ENCODE results near the gene KCTD7.
A peak's percentile ranks its signal among the peaks of the same experiment; 100 is the strongest.
"Not testable (repeated sequence)": the region's sequence is repeated elsewhere in the genome, so short reads cannot be mapped to it uniquely, and the experiment has no call there.

The KCTD7 gene

DNA sequence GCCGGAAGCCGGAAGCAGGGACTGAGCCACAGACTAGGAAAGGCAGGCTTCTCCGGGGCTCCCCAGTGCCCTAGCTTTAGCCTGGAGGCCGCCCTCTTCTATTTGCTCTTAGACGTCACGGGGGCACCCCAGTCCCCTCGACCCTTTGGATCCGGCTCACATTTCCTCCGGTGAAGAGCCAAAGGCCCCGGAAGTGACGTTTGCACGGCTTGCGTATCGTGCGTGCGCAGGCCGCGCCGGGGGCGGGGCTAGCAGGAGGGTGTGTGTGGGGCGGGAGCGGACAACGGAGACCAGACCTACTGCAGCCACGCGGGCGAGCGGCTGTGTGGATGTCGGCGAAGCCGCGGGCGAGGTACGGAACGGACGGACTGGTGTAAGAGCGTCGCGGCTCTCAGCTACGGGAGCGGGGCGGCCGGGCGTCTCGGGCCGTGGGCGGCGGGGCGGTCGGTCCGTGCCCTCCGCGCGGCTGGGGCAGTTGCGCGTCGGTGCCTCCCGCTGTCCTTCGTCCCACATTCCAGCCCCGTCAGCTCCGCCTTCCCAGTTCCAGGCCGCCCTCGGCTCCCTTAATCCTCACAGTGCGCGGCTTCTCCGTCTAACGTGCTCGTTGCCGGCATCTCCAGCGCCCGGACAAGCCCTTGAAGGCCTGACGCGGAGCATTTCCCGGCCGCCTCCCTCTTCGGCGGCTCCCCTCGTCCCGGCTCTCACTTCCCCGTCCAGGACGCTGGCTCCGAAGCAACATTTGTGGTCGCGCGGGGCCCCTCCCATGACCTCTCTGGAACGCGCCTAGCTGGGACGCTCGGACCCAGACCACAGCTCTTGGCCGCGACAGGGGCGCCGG is 25.8 kb downstream of the KCTD7 start:
- DNase-seq (ENCODE audit: low read depth), result peak; percentile 97

DNA sequence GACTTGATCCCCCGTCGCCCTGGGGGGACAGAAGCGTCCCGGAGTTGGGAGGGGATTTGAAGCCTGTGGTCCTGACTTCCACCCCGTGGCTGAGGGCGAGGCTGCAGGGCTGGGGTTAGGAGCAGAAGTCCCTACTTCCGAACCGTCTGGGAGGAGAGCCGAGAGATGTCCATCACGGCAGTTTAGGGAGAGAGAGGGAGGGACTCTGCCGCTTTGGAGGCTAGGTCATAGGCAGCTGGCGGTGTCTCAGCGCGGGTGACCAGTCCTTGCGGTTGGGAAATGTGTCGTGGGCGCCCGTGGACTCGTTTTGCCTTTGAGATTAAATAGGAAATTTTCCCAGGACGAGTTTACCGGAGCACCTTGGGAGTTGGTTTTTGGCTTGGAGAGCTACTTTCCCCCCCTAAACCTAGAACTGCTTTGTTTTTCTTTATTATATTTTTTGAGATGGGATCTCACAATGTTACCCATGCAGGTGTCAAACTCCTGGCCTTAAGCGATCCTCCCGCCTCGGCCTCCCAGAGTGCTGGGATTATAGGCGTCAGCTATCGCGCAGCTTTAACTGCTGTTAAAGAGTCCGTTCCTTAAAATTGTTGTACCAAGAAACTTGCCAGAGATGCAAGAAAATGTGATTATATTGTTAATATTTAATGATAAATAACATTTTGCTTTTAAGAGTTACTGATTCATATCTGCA is 26.6 kb downstream of the KCTD7 start:
- DNase-seq (ENCODE audit: low read depth), result not testable (repeated sequence)

DNA sequence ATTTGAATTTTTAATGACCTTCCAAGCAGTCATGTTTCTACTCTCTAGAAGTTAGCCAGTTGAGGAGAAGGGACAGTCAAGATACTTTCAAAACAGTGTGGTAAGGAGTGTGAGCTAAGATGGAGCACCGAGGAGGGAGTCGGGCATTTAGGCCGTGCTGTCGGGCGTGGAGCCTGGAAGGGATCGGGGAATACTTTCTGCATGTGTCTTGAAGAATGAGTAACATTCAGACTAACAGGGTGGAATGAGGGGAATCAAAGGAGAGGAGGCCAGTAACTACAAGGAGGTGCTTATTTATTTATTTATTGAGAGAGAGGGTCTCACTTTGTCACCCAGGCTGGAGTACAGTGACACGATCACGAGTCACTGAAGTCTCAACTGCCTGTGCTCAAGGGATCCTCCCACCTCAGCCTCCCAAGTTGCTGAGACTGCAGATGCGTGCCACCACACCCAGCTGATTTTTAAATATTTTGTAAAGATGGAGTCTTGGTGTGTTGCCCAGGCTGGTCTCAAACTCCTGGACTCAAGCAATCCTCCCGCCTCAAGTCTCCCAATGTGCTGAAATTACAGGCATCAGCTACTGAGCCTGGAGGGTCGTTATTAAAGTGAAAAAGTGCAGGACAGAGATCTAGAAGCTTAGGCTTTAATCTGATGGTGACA is 27.3 kb downstream of the KCTD7 start:
- not testable (repeated sequence) for DNase-seq (ENCODE audit: low read depth)

DNA sequence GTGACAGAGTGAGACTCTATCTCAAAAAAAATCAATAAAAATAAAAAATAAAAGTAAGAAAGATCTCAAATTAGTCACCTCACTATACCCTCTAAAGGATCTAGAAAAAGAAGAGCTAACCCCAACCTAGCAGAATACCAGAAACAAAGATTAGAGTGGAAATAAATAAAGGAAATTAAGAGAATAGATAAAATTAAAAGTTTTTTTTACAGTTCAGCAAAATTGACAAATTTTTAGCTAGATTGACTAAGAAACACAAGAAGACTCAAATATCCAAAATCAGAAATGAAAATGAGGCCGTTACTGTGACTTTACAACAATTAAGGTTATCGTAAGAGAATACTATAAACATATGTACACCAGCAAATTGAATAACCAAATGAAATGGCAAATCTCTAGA is 29.1 kb downstream of the KCTD7 start:
- DNase-seq (ENCODE audit: low read depth), result no peak

DNA sequence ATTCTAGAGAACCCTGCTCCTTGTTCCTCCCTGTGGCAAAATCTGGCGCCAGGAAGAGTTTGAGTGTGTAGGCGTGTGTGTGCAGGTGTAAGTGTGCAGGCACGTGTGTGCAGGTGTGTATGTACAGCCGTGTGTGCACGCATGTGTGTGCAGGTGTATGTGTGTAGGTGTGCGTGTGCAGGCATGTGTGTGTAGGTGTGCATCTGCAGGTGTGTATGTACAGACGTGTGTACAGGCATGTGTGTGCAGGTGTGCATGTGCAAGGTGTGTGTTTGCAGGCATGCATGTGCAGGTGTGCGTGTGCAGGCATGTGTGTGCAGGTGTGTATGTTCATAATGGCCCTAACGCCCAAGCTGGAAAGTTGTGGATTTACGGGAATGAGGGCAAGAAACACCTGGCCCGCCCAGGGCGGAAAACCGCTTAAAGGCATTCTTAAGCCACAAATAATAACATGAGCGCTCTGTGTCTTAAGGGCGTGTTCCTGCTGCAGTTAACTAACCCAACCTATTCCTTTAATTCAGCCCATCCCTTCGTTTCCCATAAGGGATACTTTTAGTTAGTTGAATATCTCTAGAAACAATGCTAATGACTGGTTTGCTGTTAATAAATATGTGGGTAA is 34.1 kb downstream of the KCTD7 start:
- DNase-seq (ENCODE audit: low read depth), result no peak

DNA sequence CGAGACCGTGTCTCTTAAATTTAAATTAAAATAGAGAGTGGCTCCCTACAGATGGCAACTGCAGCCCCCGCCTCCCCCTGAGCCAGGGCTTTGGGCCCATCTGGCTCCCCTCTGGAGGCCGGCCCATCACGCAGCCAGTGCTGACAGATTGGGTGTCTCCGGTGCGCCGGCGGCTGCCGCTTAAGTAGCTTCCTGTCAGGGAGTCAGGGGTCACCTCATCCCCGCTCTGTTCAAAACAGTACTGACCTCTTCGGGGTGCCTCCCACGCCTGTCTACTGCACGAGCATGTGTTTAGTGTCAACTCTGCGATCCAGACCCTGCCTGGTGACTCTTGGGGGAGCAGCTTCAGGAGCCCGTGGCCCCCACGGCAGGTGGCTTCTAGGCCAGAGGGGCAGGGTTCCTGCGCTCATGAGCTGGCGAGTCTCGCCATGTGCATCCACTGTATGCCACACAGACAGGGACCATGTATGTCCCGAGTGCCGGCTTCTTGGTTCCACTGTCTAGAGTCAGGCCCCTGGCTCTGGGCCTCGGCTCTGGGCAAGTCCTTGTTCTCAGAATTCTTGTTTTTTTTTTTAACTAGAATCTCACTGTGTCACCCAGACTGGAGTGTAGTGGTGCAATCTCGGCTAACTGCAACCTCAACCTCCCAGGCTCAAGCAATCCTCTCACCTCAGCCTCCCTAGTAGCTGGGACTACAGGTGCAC is 36.1 kb downstream of the KCTD7 start:
- no peak for DNase-seq (ENCODE audit: low read depth)

DNA sequence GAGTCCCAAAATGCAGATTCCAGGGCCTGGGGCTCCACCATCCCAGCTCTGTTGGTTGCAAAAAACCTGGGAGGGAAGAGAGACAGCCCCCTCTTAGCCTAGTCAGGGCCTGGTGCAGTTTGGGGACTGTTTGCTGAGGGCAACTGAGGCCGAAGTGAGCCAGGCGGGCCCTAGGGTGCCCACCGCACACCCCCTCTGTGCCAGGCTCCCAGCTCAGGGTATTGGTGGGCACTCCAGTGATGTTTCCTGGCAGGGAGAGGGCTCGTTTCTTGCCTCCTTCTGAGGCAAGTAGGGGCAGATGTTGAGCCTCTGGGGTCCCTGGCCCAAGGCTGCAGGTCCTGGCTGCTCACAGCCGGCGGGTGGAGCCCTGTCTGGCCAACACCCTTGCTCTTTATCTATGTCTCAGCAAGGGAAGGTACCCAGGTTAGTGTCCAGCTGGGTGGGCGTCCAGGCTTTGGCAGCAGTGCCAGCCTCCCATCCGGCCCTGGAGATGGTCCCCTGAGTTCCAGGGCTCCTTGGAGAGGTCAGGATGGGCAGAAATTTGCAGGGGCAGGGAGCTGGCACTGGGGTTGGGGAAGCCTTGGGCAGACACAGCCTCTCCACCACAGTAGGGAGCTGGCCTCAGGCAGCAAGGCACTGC is 37.8 kb downstream of the KCTD7 start:
- no peak for DNase-seq (ENCODE audit: low read depth)

DNA sequence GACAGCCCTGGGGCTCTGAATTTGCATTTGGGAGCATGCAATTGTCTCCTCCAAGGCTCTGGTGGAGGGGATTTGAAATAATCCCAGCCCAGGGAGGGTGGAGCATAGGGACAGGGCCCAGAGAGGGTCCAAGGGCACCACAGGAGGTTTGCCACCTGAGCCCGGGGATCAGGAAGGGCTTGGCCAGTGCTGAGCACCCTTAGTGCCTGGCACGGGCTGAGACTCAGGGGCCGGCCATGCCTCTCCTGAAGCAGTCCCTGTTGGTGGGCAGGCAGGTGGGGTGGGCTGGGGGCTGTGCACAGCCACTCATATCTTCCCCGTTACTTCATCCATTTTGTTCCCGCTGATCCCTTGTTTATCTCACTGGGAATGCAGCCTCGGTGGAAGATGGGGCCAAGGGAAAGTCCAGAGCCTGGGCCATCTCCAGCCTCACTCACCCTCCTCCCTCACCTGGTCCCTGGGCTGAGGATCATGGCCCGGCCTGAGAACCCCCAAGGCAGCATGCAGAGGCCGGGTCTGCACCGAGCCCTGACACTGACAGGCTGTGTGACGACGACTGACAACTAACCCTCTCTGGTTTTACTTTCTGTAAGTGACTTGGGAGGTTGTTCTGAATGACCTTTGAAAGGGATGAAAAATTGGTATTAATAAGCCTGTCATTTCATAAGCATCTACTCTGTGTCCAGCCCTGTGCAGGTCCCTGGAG is 38.5 kb downstream of the KCTD7 start:
- no peak for DNase-seq (ENCODE audit: low read depth)

DNA sequence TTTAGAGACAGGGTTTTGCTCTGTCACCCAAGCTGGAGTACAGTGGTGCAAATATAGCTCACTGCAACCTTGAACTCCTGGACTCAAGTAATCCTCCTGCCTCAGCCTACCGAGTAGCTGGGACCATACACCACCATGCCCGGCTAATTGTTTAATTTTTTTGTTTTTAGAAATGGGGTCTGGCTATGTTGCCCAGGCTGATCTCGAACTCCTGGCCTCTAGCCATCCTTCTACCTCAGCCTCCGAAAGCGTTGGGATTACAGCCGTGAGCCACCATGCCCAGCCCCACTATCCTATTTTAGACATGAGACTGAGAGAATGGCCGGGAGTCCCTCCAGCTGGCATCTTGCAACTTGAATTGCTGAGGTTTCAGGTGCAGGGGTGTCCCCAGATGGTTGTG is 39.4 kb downstream of the KCTD7 start:
- DNase-seq (ENCODE audit: low read depth), result no peak

DNA sequence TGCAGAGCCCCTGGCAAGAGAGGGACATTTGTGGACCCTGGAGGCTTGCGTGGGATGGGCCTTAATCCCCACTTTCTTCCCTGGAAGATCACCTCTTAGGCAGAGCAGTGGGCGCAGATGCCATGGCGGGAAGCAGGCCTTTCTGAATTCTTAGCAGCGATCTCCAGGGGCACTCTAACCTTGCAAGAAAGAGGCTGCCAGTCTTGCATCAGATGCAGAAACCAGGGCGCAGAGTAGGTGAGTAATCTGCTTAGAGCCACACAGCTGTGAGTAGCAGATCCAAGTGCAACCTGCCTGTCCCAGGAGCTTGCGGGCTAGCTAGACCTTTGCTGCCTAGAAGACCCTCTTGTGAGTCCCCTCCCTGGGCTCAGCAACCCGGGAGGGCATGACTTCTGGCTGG is 40.0 kb downstream of the KCTD7 start:
- DNase-seq (ENCODE audit: low read depth), result no peak

DNA sequence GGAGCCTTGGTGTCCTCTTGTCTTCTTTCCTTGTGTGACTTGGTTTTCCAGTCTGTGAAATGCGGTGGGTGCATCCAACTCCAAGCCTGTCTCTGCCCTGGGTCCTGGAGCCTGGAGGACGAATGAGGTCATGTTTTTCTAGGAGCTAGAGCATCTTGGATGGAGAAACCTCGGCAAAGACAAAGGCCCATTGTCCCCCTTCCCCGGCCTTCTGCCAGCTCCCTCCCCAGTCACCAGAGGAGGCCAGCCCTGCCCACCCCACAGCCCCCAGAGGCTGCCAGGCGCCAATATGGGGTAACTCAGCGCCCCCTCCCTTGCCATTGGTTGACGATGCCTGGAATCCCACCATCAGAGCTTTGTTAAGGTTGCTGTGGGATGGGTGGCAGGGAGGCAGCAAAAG is 40.4 kb downstream of the KCTD7 start:
- DNase-seq (ENCODE audit: low read depth), result no peak

DNA sequence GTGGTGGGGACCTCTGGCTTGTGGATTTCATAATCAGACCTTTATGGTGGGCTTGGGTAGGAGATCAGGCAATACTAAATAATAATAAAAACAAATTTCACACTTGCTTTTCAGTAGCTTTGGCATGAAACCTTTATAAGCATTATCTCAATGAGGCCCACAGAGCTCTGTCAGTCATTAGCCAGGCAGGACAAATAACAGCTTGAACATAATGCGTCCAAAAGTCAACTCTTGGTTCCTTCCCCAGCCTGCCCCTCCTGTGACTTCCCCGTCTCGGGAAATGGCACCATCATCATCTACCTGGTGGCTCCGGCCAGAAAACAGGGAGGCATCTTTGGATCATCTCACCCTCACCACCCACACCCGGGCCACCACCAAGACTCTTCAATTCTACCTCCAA is 40.8 kb downstream of the KCTD7 start:
- no peak for DNase-seq (ENCODE audit: low read depth)

DNA sequence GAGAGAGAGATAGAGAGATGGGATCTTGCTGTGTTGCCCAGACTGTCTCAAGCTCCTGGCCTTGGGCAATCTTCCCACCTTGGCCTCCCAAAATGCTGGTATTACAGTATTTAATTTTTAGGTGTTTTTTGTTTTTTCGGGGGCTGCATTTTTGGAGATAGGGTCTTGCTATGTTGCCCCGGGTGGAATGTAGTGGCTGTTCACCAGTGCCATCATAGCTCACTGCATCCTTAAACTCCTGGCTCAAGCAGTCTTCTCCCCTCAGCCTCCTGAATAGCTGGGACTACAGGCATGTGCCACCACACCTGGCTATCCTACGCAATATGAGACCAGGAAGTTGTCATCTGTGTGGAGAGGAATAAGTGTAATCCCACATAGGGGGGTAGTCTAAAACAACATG is 42.4 kb downstream of the KCTD7 start:
- DNase-seq (ENCODE audit: low read depth), result no peak

DNA sequence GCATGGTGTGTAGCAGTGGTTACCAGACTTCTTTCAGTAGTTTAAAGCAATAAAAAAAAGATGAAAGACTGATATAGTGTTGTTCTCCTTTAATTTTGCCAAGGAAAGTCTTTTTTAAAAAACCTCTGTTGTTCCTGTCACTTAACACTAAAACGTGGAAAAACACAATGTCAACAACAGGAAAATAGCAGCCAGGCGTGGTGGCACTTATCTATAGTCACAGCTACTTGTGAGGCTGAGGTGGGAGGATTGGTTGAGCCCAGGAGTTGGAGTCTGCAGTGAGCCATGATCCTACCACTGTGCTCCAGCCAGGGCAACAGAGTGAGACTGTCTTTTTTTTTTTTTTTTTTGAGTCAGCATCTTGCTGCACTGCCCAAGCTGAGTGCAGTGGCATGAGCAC is 42.8 kb downstream of the KCTD7 start:
- not testable (repeated sequence) for DNase-seq (ENCODE audit: low read depth)

DNA sequence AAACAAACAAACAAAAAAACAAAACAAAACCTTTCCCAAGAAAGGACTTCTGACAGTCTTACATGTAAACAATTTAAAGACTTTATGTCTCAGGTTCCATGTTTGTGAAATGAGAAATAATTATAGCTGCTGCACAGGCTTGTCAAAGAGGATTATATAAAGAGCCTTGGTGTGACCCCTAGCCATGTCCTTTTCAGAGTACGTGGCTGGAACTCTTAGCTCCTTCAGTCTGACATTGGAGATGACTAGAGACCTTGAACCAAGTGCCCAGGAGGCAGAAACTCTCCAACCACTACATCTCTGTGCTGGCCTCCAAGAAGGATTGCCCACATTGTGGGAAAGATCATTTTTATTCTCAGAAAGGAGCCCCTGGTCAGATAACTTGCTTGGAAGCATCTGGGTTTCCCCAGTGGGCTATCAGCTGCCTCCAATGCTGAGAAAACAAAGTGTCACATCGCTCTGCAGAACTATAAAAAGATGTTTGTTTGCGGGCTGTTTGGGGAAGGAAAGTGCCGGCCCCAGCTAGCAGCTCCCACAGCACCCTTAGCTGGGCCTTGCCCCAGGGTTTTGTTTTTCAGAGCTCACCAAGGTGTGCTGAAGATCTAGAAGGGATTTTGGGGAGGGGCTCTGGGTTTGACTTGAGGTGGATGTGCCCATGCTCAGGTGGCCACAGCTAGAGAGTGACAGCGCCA is 43.9 kb downstream of the KCTD7 start:
- DNase-seq (ENCODE audit: low read depth), result not testable (repeated sequence)

DNA sequence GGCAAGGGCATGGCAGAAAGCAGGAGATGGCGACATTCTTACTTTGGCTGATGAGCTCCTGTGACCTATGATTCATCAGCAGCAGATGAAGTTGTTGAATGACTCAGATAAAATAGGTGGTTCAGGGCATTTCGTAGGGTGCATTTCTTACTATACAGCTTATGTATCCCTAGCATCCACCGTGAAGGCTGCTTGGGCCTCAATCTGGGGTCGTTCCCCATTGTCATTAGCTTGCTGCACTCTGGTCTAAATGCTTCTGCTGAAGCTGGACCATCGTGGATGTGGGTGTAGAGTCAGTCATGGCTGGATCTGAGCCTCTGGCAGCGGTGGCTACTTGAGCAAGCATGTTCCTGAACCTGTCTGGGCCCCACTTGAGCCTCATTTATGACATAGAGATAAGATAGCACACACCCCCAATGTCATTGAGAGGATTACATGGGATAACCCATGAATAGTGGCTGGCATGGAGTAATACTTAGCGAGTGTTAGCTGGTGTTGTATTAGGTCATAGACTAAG is 44.5 kb downstream of the KCTD7 start:
- DNase-seq (ENCODE audit: low read depth), result not testable (repeated sequence)

DNA sequence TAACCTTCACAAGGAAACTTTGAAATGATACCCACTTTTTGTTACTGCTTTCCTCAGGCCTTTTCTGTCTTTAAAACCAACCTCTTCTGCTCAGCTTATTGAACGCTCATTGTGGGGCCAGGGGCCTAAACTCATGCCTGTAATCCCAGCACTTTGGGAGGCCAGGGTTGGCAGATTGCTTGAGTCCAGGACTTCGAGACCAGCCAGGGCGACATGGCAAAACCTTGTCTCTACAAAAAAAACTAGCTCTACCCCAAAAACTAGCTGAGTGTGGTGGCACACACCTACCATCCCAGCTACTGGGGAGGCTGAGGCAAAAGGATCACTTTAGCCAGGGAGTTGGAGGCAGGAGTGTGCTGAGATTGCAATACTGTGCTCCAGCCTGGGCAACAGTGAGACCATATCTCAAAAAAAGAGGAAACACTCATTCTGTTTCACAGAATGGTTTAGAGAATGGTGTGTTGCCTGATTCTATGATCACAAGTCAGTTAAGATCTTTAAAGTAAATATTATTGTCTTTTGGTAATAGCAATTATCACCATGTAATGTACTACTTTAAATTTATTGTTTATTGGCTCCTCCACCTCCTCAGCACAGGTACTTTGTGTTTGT is 51.1 kb downstream of the KCTD7 start:
- no peak for DNase-seq (ENCODE audit: low read depth)

DNA sequence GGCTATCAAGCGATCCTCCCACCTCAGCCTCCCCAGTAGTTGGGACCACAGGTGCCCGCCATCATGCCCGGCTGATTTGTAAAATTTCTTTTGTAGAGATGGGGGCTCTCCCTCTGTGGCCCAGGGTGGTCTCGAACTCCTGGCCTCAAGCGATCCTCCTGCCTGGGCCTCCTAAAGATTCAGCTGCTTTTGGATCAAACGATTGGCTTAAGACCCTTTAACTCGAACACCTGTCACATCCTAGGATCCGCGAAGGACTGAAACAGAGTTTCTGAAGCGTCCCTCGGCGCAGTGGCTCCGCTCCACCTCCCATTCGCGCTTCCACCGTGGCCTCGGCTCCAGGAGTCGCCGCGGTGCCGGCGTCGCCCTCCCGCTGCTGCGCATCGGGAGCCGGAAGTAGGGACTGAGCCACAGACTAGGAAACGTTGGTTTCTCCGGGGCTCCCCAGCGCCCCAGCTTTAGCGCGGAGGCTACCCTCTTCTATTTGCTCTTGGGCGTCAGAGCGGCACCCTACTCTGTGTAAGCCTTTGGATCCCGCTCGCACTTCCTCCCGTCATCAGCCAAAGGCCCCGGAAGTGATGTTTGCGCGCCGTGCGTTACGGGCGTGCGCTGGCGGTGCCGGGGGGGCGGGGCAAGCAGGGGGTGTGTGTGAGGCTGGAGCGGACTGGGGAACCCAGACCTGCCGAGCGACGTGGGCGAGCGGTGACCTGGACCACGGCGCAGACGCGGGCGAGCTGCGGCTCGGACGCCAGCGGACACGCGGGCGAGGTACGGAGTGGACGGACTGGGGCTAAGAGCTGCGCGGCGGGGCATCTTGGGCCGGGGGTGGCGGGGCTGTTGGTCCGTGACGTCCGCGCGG is 53.0 kb downstream of the KCTD7 start:
- DNase-seq (ENCODE audit: low read depth), result peak; percentile 97

Measured in activated T-cell treated with anti-CD3 and anti-CD28 coated beads for 1 hour (primary cell).